ENCODE results near the gene IYD. TPM values are rescaled to one million over a fixed set of nuclear protein-coding genes. Genes with fewer than 3 reads are reported as not detected.
"Not testable (repeated sequence)": the region's sequence is repeated elsewhere in the genome, so short reads cannot be mapped to it uniquely, and the experiment has no call there.

IYD gene
- total RNA-seq, 2 experiments from 2014 or later, result not detected

DNA sequence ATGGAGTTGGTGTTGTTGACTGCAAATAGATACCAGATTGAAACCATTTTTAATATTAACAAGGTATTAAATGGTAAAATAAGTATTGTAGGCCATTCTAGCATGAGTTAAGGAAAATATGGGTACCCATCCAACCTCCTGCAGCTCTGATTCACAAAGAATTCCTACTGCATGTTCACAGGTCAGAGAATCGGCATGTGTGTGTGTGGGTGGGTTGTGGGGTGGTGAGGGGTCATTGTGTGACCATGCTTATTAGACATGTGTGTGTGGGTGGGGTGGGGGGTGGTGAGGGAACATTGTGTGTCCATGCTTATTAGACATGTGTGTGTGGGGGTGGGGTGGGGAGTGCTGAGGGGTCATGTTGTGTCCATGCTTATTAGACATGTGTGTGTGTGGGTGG, 3.2 kb downstream of the IYD start:
- POLR2A ChIA-PET, result no interaction called here
- intact Hi-C loops (cut with micrococcal nuclease; ENCODE audit: unreplicated experiment), result no loop called here
- DNase-seq (ENCODE audit: low spot score), result no peak
- Histone ChIP-seq H3K4me2 (ENCODE audit: low read length) (no peak overlapping the region), H3K9me3 (ENCODE audit: low read length) (no peaks in the 10 kb centered on the region), H3K4me1 (ENCODE audit: insufficient read depth, low read length, poor library complexity, severe bottlenecking) (no peaks in the 10 kb centered on the region), H4K20me1 (ENCODE audit: insufficient read depth, low read length) (no peaks in the 10 kb centered on the region), H3K27ac (ENCODE audit: low read depth, low read length, poor library complexity, severe bottlenecking) (no peak overlapping the region), H3K36me3 (ENCODE audit: insufficient read depth, low read length) (no peaks in the 10 kb centered on the region), H3K4me3 (ENCODE audit: low read depth, low read length, poor library complexity, severe bottlenecking) (no peak overlapping the region), H3K9me2 (ENCODE audit: insufficient read depth, low read length) (no peaks in the 10 kb centered on the region), H2AFZ (ENCODE audit: low read length) (no peak overlapping the region), H3K79me2 (ENCODE audit: insufficient read depth, low read depth, low read length) (no peaks in the 10 kb centered on the region)
- BruUV-seq (replicated peaks), result no TSS peak
- CTCF ChIA-PET (ENCODE audit: unreplicated experiment), result no interaction called here
- TF ChIP-seq, protein P1, sequence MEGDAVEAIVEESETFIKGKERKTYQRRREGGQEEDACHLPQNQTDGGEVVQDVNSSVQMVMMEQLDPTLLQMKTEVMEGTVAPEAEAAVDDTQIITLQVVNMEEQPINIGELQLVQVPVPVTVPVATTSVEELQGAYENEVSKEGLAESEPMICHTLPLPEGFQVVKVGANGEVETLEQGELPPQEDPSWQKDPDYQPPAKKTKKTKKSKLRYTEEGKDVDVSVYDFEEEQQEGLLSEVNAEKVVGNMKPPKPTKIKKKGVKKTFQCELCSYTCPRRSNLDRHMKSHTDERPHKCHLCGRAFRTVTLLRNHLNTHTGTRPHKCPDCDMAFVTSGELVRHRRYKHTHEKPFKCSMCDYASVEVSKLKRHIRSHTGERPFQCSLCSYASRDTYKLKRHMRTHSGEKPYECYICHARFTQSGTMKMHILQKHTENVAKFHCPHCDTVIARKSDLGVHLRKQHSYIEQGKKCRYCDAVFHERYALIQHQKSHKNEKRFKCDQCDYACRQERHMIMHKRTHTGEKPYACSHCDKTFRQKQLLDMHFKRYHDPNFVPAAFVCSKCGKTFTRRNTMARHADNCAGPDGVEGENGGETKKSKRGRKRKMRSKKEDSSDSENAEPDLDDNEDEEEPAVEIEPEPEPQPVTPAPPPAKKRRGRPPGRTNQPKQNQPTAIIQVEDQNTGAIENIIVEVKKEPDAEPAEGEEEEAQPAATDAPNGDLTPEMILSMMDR (conservative IDR thresholded peaks at IDR 0.05; ENCODE audit: low read length), result no peak
- no peak for TF ChIP-seq EZH2phosphoT487 (IDR thresholded peaks at IDR 0.05; ENCODE audit: borderline replicate concordance, low read depth, low read length)

GRCh38 chr6:150373260-150373701, 4.5 kb downstream of the IYD start:
- no peaks in the 10 kb centered on the region for H3K36me3 ChIP-seq (ENCODE audit: insufficient read depth, low read length)
- H3K27ac ChIP-seq (ENCODE audit: low read depth, low read length, poor library complexity, severe bottlenecking), result no peak overlapping the region
- intact Hi-C loops (cut with micrococcal nuclease; ENCODE audit: unreplicated experiment), result no loop called here
- H3K4me1 ChIP-seq (ENCODE audit: insufficient read depth, low read length, poor library complexity, severe bottlenecking), result no peaks in the 10 kb centered on the region
- H3K9me3 ChIP-seq (ENCODE audit: low read length), result no peaks in the 10 kb centered on the region
- H2AFZ ChIP-seq (ENCODE audit: low read length), result no peak overlapping the region
- H3K9me2 ChIP-seq (ENCODE audit: insufficient read depth, low read length), result no peaks in the 10 kb centered on the region
- no TSS peak for BruUV-seq (replicated peaks)
- no peak for DNase-seq (ENCODE audit: low spot score)
- no peaks in the 10 kb centered on the region for H3K79me2 ChIP-seq (ENCODE audit: insufficient read depth, low read depth, low read length)
- TF ChIP-seq, protein P1 (conservative IDR thresholded peaks at IDR 0.05; ENCODE audit: low read length), result no peak
- TF ChIP-seq EZH2phosphoT487 (IDR thresholded peaks at IDR 0.05; ENCODE audit: borderline replicate concordance, low read depth, low read length), result no peak
- H4K20me1 ChIP-seq (ENCODE audit: insufficient read depth, low read length), result no peaks in the 10 kb centered on the region
- POLR2A ChIA-PET, result interaction anchor here (0.7 kb wide), 1 partner anchor 171 kb away, joined by 3 read pairs; no protein-coding TSS in a partner anchor
- no peak overlapping the region for H3K4me3 ChIP-seq (ENCODE audit: low read depth, low read length, poor library complexity, severe bottlenecking)
- CTCF ChIA-PET (ENCODE audit: unreplicated experiment), result no interaction called here
- H3K4me2 ChIP-seq (ENCODE audit: low read length), result no peak overlapping the region

DNA sequence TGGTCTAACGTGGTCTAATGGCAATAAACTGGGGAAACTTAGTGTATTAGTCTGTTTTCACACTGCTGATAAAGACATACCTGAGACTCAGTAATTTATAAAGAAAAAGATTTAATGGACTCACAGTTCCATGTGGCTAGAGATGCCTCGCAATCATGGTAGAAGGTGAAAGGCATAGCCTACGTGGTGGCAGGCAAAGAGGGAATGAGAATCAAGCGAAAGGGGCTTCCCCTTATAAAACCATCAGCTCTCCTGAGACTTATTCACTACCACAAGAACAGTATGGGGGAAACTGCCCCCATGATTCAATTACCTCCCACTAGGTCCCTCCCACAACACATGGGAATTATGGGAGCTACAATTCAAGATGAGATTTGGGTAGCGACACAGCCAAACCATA, 5.5 kb downstream of the IYD start:
- H3K27ac ChIP-seq (ENCODE audit: low read depth, low read length, poor library complexity, severe bottlenecking); H3K4me3 ChIP-seq (ENCODE audit: low read depth, low read length, poor library complexity, severe bottlenecking); H3K9me2 ChIP-seq (ENCODE audit: insufficient read depth, low read length); H3K79me2 ChIP-seq (ENCODE audit: insufficient read depth, low read depth, low read length); H3K4me1 ChIP-seq (ENCODE audit: insufficient read depth, low read length, poor library complexity, severe bottlenecking); H3K4me2 ChIP-seq (ENCODE audit: low read length); BruUV-seq (replicated peaks); H3K36me3 ChIP-seq (ENCODE audit: insufficient read depth, low read length); CTCF ChIA-PET (ENCODE audit: unreplicated experiment); H4K20me1 ChIP-seq (ENCODE audit: insufficient read depth, low read length); H2AFZ ChIP-seq (ENCODE audit: low read length); intact Hi-C loops (cut with micrococcal nuclease; ENCODE audit: unreplicated experiment); DNase-seq (ENCODE audit: low spot score); H3K9me3 ChIP-seq (ENCODE audit: low read length): not testable (repeated sequence)
- POLR2A ChIA-PET, result interaction anchor here (0.6 kb wide), 1 partner anchor 288 kb away, joined by 3 read pairs; no protein-coding TSS in a partner anchor

All from OCI-LY7 (cell line).